ENCODE results near the gene GRIN2C.

- TF ChIP-seq ZBTB21 (tag by site-specific recombination; IDR thresholded peaks at IDR 0.05) (no peak), ZNF416 (tag by site-specific recombination; IDR thresholded peaks at IDR 0.05) (no peak), ZNF140 (tag by site-specific recombination; IDR thresholded peaks at IDR 0.05) (no peak), ZNF24 (tag by site-specific recombination; IDR thresholded peaks at IDR 0.05) (no peak), ZNF488 (tag by site-specific recombination; IDR thresholded peaks at IDR 0.05) (no peak), ZFP3 (tag by site-specific recombination; IDR thresholded peaks at IDR 0.05; ENCODE audit: low read depth) (no peak), ZNF394 (tag by site-specific recombination; IDR thresholded peaks at IDR 0.05; ENCODE audit: borderline replicate concordance) (no peak), PRDM1 (tag by site-specific recombination; IDR thresholded peaks at IDR 0.05) (no peak)
- TF ChIP-seq, protein P1, sequence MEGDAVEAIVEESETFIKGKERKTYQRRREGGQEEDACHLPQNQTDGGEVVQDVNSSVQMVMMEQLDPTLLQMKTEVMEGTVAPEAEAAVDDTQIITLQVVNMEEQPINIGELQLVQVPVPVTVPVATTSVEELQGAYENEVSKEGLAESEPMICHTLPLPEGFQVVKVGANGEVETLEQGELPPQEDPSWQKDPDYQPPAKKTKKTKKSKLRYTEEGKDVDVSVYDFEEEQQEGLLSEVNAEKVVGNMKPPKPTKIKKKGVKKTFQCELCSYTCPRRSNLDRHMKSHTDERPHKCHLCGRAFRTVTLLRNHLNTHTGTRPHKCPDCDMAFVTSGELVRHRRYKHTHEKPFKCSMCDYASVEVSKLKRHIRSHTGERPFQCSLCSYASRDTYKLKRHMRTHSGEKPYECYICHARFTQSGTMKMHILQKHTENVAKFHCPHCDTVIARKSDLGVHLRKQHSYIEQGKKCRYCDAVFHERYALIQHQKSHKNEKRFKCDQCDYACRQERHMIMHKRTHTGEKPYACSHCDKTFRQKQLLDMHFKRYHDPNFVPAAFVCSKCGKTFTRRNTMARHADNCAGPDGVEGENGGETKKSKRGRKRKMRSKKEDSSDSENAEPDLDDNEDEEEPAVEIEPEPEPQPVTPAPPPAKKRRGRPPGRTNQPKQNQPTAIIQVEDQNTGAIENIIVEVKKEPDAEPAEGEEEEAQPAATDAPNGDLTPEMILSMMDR (tag by site-specific recombination; IDR thresholded peaks at IDR 0.05) = no peak
- TF ChIP-seq, protein P2, sequence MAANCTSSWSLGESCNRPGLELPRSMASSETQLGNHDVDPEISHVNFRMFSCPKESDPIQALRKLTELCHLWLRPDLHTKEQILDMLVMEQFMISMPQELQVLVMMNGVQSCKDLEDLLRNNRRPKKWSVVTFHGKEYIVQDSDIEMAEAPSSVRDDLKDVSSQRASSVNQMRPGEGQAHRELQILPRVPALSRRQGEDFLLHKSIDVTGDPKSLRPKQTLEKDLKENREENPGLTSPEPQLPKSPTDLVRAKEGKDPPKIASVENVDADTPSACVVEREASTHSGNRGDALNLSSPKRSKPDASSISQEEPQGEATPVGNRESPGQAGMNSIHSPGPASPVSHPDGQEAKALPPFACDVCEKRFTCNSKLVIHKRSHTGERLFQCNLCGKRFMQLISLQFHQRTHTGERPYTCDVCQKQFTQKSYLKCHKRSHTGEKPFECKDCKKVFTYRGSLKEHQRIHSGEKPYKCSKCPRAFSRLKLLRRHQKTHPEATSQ (tag by site-specific recombination; IDR thresholded peaks at IDR 0.05) = no peak
Observed at GRCh38 chr17:74883241-74883745, 23.6 kb upstream of the GRIN2C start.

Data from HEK293 (cell line).